K562 (cell line): ENCODE measurements around the gene LMO7. TPM values are rescaled to one million over a fixed set of nuclear protein-coding genes. Genes with fewer than 3 reads are reported as not detected.

ENCODE experiments used
- ATAC-seq: fragments of 200-7000 bp; cut with Tn5 transposase; 3 replicates; pipeline ENCODE4 v1.9.1; 2020; ENCODE audit warnings: moderate library complexity
- BruUV-seq: library from RNA; stranded (reverse); fragments of 400-500 nt; replicated peaks from 2 replicates; lab custom pipeline; 2021; lab: Mats Ljungman, UMichigan
- CTCF ChIA-PET: fragments of 300-600 bp; formaldehyde crosslinking; extraction: SDS; loops from one replicate; lab custom pipeline; 2021; ENCODE audit warnings: low intra/inter-chr PET ratio; lab: Yijun Ruan, JAX
- POLR2A ChIA-PET: fragments of 300-600, 350-650 bp; sonication (Branson Sonifier 250); formaldehyde crosslinking; extraction: SDS; loops from one replicate; lab custom pipeline; 2021; ENCODE audit warnings: antibody characterized with exemption, inconsistent platforms; lab: Yijun Ruan, JAX
- DNase-seq, 4 experiments: peaks; one replicate each; pipeline versions ENCODE4 v3.0.0 to v3.0.0-alpha.2; 2011 to 2018; ENCODE audit warnings: low spot score in 3 of 4, mixed read lengths in 3 of 4; ENCODE audit errors: extremely low read depth in 1 of 4
- FAIRE-seq: peaks from 2 replicates; lab custom pipeline; 2011; peaks lifted over from hg19 to GRCh38; lab: Jason Lieb, UNC
- H2AFZ ChIP-seq: 2 replicates; pipeline ENCODE4 v1.6.0; 2011; ENCODE audit warnings: low read depth, low read length, control low read depth, inconsistent platforms
- H3K27ac ChIP-seq: fragments of 200-600 bp; 3 replicates; pipeline ENCODE4 v1.8.0; 2011; ENCODE audit warnings: low read depth, mild to moderate bottlenecking, control low read depth, inconsistent platforms, low read length, moderate library complexity, mixed read lengths; ENCODE audit errors: extremely low read depth
- H3K27me3 ChIP-seq, 2 experiments: fragments of 300-600 bp in 1 of 2; 2 replicates in 1 of 2; 3 replicates in 1 of 2; pipeline versions ENCODE4 v1.6.0 to v1.8.0; 2011; ENCODE audit warnings: inconsistent platforms in 2 of 2, low read length in 2 of 2, mild to moderate bottlenecking in 1 of 2, mixed read lengths in 1 of 2, moderate library complexity in 1 of 2; ENCODE audit not compliant: control insufficient read depth in 2 of 2, insufficient read depth in 2 of 2
- H3K36me3 ChIP-seq: fragments of 300-600 bp; 3 replicates; pipeline ENCODE4 v1.8.0; 2011; ENCODE audit warnings: mild to moderate bottlenecking, low read length, inconsistent platforms; ENCODE audit not compliant: control insufficient read depth, insufficient read depth
- H3K4me1 ChIP-seq, 2 experiments: fragments of 200-600 bp in 1 of 2; replicated peaks in 1 of 2; 2 replicates in 1 of 2; 3 replicates in 1 of 2; pipeline versions ENCODE4 v1.5.1 to v1.8.0; 2011; ENCODE audit warnings: inconsistent platforms in 2 of 2, low read length in 2 of 2, mild to moderate bottlenecking in 1 of 2, mixed read lengths in 1 of 2, moderate library complexity in 1 of 2; ENCODE audit not compliant: control insufficient read depth in 2 of 2, insufficient read depth in 2 of 2
- H3K4me2 ChIP-seq: 2 replicates; pipeline ENCODE4 v1.6.1; 2011; ENCODE audit warnings: low read length, control low read depth, inconsistent platforms, mixed read lengths; ENCODE audit not compliant: insufficient read depth
- H3K4me3 ChIP-seq: fragments of 200-600 bp; sonication (generic), shearing (Covaris generic); 2 replicates; pipeline ENCODE4 v1.5.1; 2016; ENCODE audit warnings: control low read depth, inconsistent platforms
- H3K79me2 ChIP-seq: fragments of 200-600 bp; 3 replicates; pipeline ENCODE4 v1.8.0; 2011; ENCODE audit warnings: low read length, inconsistent platforms; ENCODE audit not compliant: control insufficient read depth, insufficient read depth
- H3K9ac ChIP-seq, 2 experiments: 2 replicates each; pipeline versions ENCODE4 v1.6.0 to v1.6.1; 2011; ENCODE audit warnings: low read depth in 2 of 2, low read length in 2 of 2, control low read depth in 1 of 2, inconsistent platforms in 1 of 2, mild to moderate bottlenecking in 1 of 2, mixed read lengths in 1 of 2; ENCODE audit not compliant: insufficient read depth in 1 of 2
- H3K9me1 ChIP-seq: one replicate; pipeline ENCODE4 v1.6.0; 2011; ENCODE audit warnings: inconsistent platforms, mild to moderate bottlenecking, low read length, moderate library complexity; ENCODE audit not compliant: control insufficient read depth, insufficient read depth
- H3K9me3 ChIP-seq: replicated peaks from 2 replicates; pipeline ENCODE4 v1.5.1; 2011; ENCODE audit warnings: low read depth, low read length, inconsistent platforms; ENCODE audit not compliant: control insufficient read depth, insufficient read depth
- H4K20me1 ChIP-seq: replicated peaks from 2 replicates; pipeline ENCODE4 v1.6.1; 2011; ENCODE audit warnings: low read length, inconsistent platforms, mixed read lengths; ENCODE audit not compliant: control insufficient read depth, insufficient read depth
- BACH1 ChIP-seq: fragments of 200-800 bp; sonication (Bioruptor generic); IDR thresholded peaks from 2 replicates; pipeline ENCODE4 v1.6.1; 2016; ENCODE audit warnings: missing genetic modification characterization, missing compliant biosample characterization
- FOXK1 ChIP-seq: sonication (generic); formaldehyde crosslinking; IDR thresholded peaks from 2 replicates; pipeline ENCODE4 v1.8.0; 2022; ENCODE audit warnings: missing genetic modification reagents, mild to moderate bottlenecking, borderline replicate concordance
- IRF2 ChIP-seq: sonication (generic); formaldehyde crosslinking; IDR thresholded peaks from 2 replicates; pipeline ENCODE4 v1.8.1; 2022; ENCODE audit warnings: mild to moderate bottlenecking, missing genetic modification reagents
- LCOR ChIP-seq: sonication (generic); formaldehyde crosslinking; IDR thresholded peaks from 2 replicates; pipeline ENCODE4 v1.8.0; 2022; ENCODE audit warnings: mild to moderate bottlenecking, missing genetic modification reagents
- NFIC ChIP-seq: fragments of 450-650 bp; IDR thresholded peaks from 2 replicates; pipeline ENCODE4 v1.6.1; 2017; ENCODE audit warnings: mild to moderate bottlenecking, inconsistent platforms
- NFIX ChIP-seq: fragments of 250-450 bp; sonication (Bioruptor Pico); IDR thresholded peaks from 2 replicates; pipeline ENCODE4 v1.4.0; 2020; ENCODE audit warnings: low read depth, mild to moderate bottlenecking, moderate library complexity
- WGBS: fragments of 100-300 bp; shearing (Covaris generic); methylation state at CpG from one replicate; pipeline ENCODE4 v1.1.6; 2016; ENCODE audit warnings: low coverage, mixed read lengths; ENCODE audit not compliant: insufficient coverage; ENCODE audit errors: missing lambda C conversion rate; 5-methylcytosine and 5-hydroxymethylcytosine counted together
- in situ Hi-C: fragments of 300-500 bp; cut with MboI; formaldehyde crosslinking; loops from 4 replicates; pipeline ENCODE4 v1.15.0; 2018; ENCODE audit warnings: inconsistent platforms, mixed read lengths
- intact Hi-C: fragments of 100-400 bp; cut with micrococcal nuclease; formaldehyde crosslinking; loops from 2 replicates; pipeline ENCODE4 v1.14.2; 2022
- polyA plus RNA-seq, 8 experiments: library from polyadenylated mRNA; depleted of rRNA in 4 of 8; stranded (reverse) in 5 of 8; unstranded in 3 of 8; fragments of >200 nt; fragmentation: Nextera tagmentation in 2 of 8; fragmentation: Illumina TruSeq in 1 of 8; extraction: Ambion mirVana in 2 of 8; extraction: Trizol in 1 of 8; gene quantifications; 2 replicates each; pipeline versions ENCODE4 v1.2.1 to v1.2.3, GENCODE V29; 2011 to 2014; ENCODE audit warnings: inconsistent platforms in 1 of 8, missing spikeins in 1 of 8
- total RNA-seq, 7 experiments: library from RNA; depleted of rRNA in 6 of 7; stranded (reverse); fragments of >200 nt in 6 of 7; fragmentation: Illumina TruSeq in 2 of 7; extraction: Trizol in 2 of 7; gene quantifications; 2 replicates each; pipeline versions ENCODE4 v1.2.1 to v1.2.3, GENCODE V29; 2011 to 2021; ENCODE audit warnings: low replicate concordance in 1 of 7
- TF ChIP-seq, protein P1 (sequence below), 3 experiments: fragments of 200-800 bp in 1 of 3; fragments of 250-450 bp in 1 of 3; fragments of 450-650 bp in 1 of 3; sonication (Bioruptor Pico) in 1 of 3; sonication (Bioruptor generic) in 1 of 3; formaldehyde crosslinking in 1 of 3; IDR thresholded peaks; 2 replicates each; pipeline versions ENCODE4 v1.6.1 to v1.8.0; 2016 to 2022; ENCODE audit warnings: mild to moderate bottlenecking in 2 of 3, missing genetic modification characterization in 2 of 3, missing compliant biosample characterization in 1 of 3, moderate library complexity in 1 of 3

The LMO7 gene
- total and polyA plus RNA-seq, 9 of the 15 experiments (the other 6 are each of a cell fraction or from before 2014, with no cell fraction given) = 0.42 to 4.3 (median 1.7) TPM

DNA sequence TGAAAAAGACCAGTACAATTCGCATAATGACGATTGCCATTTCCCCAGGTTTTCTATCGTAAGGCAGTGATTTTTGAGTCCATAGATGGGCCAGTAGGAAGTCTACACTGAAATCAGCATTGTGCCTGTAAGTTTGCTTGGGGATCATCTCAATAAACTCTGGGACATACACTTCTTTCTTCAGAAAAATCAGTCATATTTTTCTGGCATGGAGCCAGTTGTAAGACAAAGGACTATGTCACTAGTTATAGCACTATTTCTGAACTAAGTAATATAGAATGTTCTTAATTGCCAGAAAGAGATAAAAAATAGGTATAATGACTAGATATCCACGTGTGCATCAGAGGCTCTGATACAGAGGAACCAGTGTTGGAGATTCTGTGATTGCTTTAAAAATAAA lies 243.5 kb downstream of the LMO7 start:
- FAIRE-seq = no peak
- Histone ChIP-seq H3K27me3 (no peaks in the 10 kb centered on the region), H3K9me1 (no peaks in the 10 kb centered on the region), H3K79me2 (no peaks in the 10 kb centered on the region), H3K27ac (no peak overlapping the region), H3K4me1 (no peaks in the 10 kb centered on the region), H3K4me3 (no peak overlapping the region), H4K20me1 (no peaks in the 10 kb centered on the region), H3K36me3 (no peaks in the 10 kb centered on the region), H2AFZ (no peak overlapping the region), H3K9me3 (no peaks in the 10 kb centered on the region), H3K9ac (no peak overlapping the region), H3K4me2 (no peak overlapping the region)
- TF ChIP-seq BACH1 = no peak
- no peak for TF ChIP-seq IRF2
- TF ChIP-seq FOXK1 (CRISPR knock-in tag) = no peak
- TF ChIP-seq, protein P1, sequence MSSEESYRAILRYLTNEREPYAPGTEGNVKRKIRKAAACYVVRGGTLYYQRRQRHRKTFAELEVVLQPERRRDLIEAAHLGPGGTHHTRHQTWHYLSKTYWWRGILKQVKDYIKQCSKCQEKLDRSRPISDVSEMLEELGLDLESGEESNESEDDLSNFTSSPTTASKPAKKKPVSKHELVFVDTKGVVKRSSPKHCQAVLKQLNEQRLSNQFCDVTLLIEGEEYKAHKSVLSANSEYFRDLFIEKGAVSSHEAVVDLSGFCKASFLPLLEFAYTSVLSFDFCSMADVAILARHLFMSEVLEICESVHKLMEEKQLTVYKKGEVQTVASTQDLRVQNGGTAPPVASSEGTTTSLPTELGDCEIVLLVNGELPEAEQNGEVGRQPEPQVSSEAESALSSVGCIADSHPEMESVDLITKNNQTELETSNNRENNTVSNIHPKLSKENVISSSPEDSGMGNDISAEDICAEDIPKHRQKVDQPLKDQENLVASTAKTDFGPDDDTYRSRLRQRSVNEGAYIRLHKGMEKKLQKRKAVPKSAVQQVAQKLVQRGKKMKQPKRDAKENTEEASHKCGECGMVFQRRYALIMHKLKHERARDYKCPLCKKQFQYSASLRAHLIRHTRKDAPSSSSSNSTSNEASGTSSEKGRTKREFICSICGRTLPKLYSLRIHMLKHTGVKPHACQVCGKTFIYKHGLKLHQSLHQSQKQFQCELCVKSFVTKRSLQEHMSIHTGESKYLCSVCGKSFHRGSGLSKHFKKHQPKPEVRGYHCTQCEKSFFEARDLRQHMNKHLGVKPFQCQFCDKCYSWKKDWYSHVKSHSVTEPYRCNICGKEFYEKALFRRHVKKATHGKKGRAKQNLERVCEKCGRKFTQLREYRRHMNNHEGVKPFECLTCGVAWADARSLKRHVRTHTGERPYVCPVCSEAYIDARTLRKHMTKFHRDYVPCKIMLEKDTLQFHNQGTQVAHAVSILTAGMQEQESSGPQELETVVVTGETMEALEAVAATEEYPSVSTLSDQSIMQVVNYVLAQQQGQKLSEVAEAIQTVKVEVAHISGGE (CRISPR knock-in tag; IDR thresholded peaks at IDR 0.05) = no peak
- peak; percentile 57; the same call in 1 of the 2 replicates for TF ChIP-seq NFIX (CRISPR knock-in tag)
- no peak for TF ChIP-seq LCOR
- peak; percentile 90 for TF ChIP-seq NFIC
- 61% methylated on average over 4 of the region's 4 CpGs for WGBS
- ATAC-seq = no peak
- BruUV-seq = no TSS peak
- in situ Hi-C loops (loop anchor here (5.0 kb wide), 1 partner anchor 133 kb away; no protein-coding TSS in a partner anchor), intact Hi-C loops (loop anchor here (5.0 to 10.0 kb wide), 4 partner anchors 182 to 1105 kb away; no protein-coding TSS in a partner anchor)
- DNase-seq = no peak
- POLR2A ChIA-PET = no interaction called here
- CTCF ChIA-PET = no interaction called here
